Mucosa of descending colon (tissue), 3 donors: ENCODE measurements around the gene MEGF6. TPM values are rescaled to one million over a fixed set of nuclear protein-coding genes. Genes with fewer than 3 reads are reported as not detected.
"Not testable (repeated sequence)": the region's sequence is repeated elsewhere in the genome, so short reads cannot be mapped to it uniquely, and the experiment has no call there.

Experiments used
- ATAC-seq: fragments of 200-7000 bp; cut with Tn5 transposase; one replicate; pipeline ENCODE4 v1.9.1; 2020; ENCODE audit warnings: mild to moderate bottlenecking, moderate library complexity
- DNase-seq, 3 donors: peaks; one replicate each; pipeline ENCODE4 v3.0.0-alpha.2; 2020
- H3K36me3 ChIP-seq: fragments of 200-600 bp; one replicate; pipeline ENCODE4 v1.8.0; 2021; ENCODE audit warnings: low read depth, mild to moderate bottlenecking
- H3K4me1 ChIP-seq: fragments of 200-600 bp; one replicate; pipeline ENCODE4 v1.8.0; 2021; ENCODE audit warnings: low read depth, mild to moderate bottlenecking
- H3K4me3 ChIP-seq: fragments of 200-600 bp; one replicate; pipeline ENCODE4 v1.8.0; 2021; ENCODE audit warnings: mild to moderate bottlenecking
- H3K9me3 ChIP-seq: fragments of 200-600 bp; one replicate; pipeline ENCODE4 v1.8.0; 2021; ENCODE audit warnings: mild to moderate bottlenecking
- CTCF ChIP-seq: fragments of 200-600 bp; IDR thresholded peaks from one replicate; pipeline ENCODE4 v1.8.0; 2022; ENCODE audit warnings: antibody characterized with exemption, mild to moderate bottlenecking
- intact Hi-C, 2 donors: fragments of 100-400 bp; cut with DNase I in 1 of 2; cut with micrococcal nuclease in 1 of 2; formaldehyde crosslinking; loops; one replicate each; pipeline versions ENCODE4 v1.11.0 to v1.11.1; 2022; cut with DNase I, micrococcal nuclease
- total RNA-seq, 3 donors: library from RNA; stranded (reverse); fragmentation: NEBNext Ultra II Directional in 2 of 3; extraction: Animal tissue kit (Norgen Biotek cat#: 25700) in 2 of 3; gene quantifications; one replicate each; pipeline versions ENCODE4 v1.2.1 to v1.2.4, GENCODE V29; 2021 to 2023
- donor health status: DM: no; HTN: no; CAD: no; lungs with moderate emphysema.
- donor health status: DM: no; HTN: no; CAD: no.
- donor health status: DM: no; HTN: yes; CAD: no.

MEGF6 gene
- total RNA-seq, 3 donors from 2014 or later, result 6.2 to 12.2 (median 8.5) TPM

GRCh38 chr1:3624200-3625136 is 13.2 kb upstream of the MEGF6 start, which contains the start of gene TPRG1L:
Gene TPRG1L, plus strand, starts transcription at chr1:3625015. Its CDS starts 58 bp downstream, at chr1:3625073.
- Histone ChIP-seq H3K36me3 (peaks cover 6% of the 10 kb centered on the region), H3K4me1 (peaks cover 22% of the 10 kb centered on the region), H3K4me3 (peak within 1 kb of the TSS; percentile 78), H3K9me3 (no peaks in the 10 kb centered on the region)
- intact Hi-C loops, result no loop called here
- no peak for TF ChIP-seq CTCF
- DNase-seq (peak; percentile 99 to 100 (median 99)), ATAC-seq (peak; percentile 96)

DNA sequence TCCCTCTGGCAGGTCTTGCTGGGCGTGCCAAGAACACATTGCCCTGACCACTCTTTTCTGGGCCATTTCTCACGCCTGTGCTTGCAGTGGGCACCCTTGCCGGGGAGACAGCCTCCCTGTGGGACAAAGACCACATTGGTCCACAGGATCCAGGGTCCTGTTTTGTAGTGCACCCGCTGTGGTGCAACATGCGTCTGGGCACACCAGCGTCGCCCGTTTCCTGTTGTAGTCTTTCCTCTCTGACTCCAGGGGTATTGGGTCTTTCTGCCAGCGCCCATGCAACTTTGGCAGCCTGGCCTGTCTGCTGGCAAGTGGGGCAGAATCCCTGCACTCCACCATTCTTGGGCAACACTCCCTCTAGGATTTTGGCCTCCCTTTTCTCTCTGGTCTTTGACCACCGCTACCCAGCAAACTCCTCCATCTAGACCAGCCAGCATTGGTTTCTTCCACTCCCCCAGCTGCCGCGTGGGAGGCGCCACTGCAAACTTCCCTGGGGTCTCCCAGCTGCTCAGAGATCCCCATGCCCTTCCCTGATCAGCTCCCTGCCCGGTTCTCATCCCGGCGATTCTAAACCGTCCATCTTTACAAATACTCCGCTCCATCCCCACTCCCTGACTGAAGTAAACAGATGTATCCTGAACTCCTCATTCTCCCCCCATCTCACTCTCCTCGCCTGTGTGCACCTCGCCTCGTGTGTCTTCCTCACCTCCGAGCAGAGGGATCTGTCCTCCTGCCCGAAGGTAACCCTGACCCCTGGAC is 12.3 kb upstream of the MEGF6 start:
- ATAC-seq, result no peak
- Histone ChIP-seq H3K4me1 (peaks cover 22% of the 10 kb centered on the region), H3K4me3 (peak overlapping the region; percentile 78), H3K36me3 (no peaks in the 10 kb centered on the region), H3K9me3 (no peaks in the 10 kb centered on the region)
- intact Hi-C loops, result no loop called here
- peak in 2 of 3 donors; percentile 39 to 42 for DNase-seq
- no peak for TF ChIP-seq CTCF

- ATAC-seq, intact Hi-C loops: not testable (repeated sequence)
- peaks cover 22% of the 10 kb centered on the region for H3K4me1 ChIP-seq
These were observed 10.8 kb upstream of the MEGF6 start for GRCh38 chr1:3622102-3622501.

DNA sequence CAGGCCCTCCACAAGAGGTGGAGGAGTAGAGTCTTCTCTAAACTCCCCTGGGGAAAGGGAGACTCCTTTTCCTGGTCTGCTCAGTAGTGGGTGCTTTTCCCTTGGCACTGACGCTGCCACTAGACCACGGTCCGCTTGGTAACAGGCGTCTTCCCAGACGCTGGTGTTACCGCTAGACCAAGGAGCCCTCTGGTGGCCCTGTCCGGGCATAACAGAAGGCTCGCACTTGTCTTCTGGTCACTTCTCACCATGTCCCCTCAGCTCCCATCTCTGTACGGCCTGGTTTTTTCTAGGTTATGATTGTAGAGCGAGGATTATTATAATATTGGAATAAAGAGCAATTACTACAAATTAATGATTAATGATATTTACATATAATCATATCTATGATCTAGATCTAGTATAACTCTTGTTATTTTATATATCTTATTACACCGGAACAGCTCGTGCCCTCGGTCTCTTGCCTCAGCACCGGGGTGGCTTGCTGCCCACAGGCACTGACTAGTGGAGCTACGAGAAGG is 9.9 kb upstream of the MEGF6 start:
- ATAC-seq, H3K9me3 ChIP-seq, intact Hi-C loops, H3K4me3 ChIP-seq, H3K36me3 ChIP-seq: not testable (repeated sequence)
- peaks cover 22% of the 10 kb centered on the region for H3K4me1 ChIP-seq
- peak; percentile 38 for TF ChIP-seq CTCF
- peak in 1 of 3 donors; percentile 27 for DNase-seq

More at GRCh38 chr1:3622102-3622501, 10.8 kb upstream of the MEGF6 start:
- not testable (repeated sequence) for H3K4me3 ChIP-seq, H3K36me3 ChIP-seq, DNase-seq, H3K9me3 ChIP-seq

DNA sequence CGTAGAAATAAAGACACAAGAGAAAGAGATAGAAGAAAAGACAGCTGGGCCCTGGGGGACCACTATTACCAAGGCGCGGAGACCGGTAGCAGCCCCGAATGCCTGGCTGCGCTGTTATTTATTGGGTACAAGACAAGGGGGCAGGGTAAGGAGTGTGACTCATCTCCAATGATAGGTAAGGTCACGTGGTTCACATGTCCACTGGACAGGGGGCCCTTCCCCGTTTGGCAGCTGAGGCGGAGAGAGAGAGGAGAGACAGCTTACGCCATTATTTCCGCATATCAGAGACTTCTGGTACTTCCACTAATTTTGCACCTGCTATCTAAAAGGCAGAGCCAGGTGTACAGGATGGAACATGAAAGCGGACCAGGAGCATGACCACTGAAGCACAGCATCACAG is 9.4 kb upstream of the MEGF6 start:
- DNase-seq (no peak), ATAC-seq (no peak)
- Histone ChIP-seq H3K36me3 (no peaks in the 10 kb centered on the region), H3K4me3 (no peak overlapping the region), H3K9me3 (no peaks in the 10 kb centered on the region), H3K4me1 (peaks cover 18% of the 10 kb centered on the region)
- no peak for TF ChIP-seq CTCF
- intact Hi-C loops, result no loop called here
